Measurements from ENCODE around the gene PDE8A. TPM values are rescaled to one million over a fixed set of nuclear protein-coding genes. Genes with fewer than 3 reads are reported as not detected.

The PDE8A gene
- total and polyA plus RNA-seq, 10 of the 15 experiments (the other 5 are each of a cell fraction or from before 2014, with no cell fraction given) = 6.7 to 69.2 (median 27.2) TPM

Small RNAs within 50 kb of the gene (small RNA-seq; reads per million reads assigned to genes)
- gene AC044860.2 = not detected
- not detected for gene RNU6-339P
- gene RNU6-796P = not detected

Other genes starting within 250 kb of the PDE8A start
- 6.7 and 8.2 TPM in 2 replicates for gene ZNF592, start 233.3 kb upstream of the PDE8A start, total RNA-seq (2014; rRNA removed)
- gene ZNF592, start 233.3 kb upstream of the PDE8A start, total RNA-seq (2014; rRNA removed; fragmentation: Illumina TruSeq; extraction: Trizol) = 7.0 and 7.8 TPM in 2 replicates
- 20.3 and 23.7 TPM in 2 replicates for gene ZNF592, start 233.3 kb upstream of the PDE8A start, total RNA-seq (2021)
- 3.5 and 6.9 TPM in 2 replicates for gene ZNF592, start 233.3 kb upstream of the PDE8A start, polyA plus RNA-seq (2011; rRNA removed)
- gene ZNF592, start 233.3 kb upstream of the PDE8A start, polyA plus RNA-seq (2014; fragmentation: Illumina TruSeq; extraction: Trizol) = 10.9 and 14.4 TPM in 2 replicates
- 1 to 10 TPM in 1 of 2 experiments, under 1 TPM in 1; 0.95 to 1.3 TPM for gene ZNF592, start 233.3 kb upstream of the PDE8A start, polyA plus RNA-seq (2014; fragmentation: Nextera tagmentation; extraction: Ambion mirVana)
- 13.5 and 16.0 TPM in 2 replicates for gene ZNF592, start 233.3 kb upstream of the PDE8A start, polyA plus RNA-seq (2014; rRNA removed)
- 10 to 100 TPM in 1 of 2 experiments, 1 to 10 TPM in 1; 9.0 to 10.7 TPM for gene ZNF592, start 233.3 kb upstream of the PDE8A start, polyA plus RNA-seq (2016; fragmentation: Nextera tagmentation; extraction: Ambion mirVana)
- gene ALPK3, start 164.5 kb upstream of the PDE8A start, total RNA-seq (2014; rRNA removed) = under 0.01 TPM in 1 of 2 replicates, not detected in the other
- gene ALPK3, start 164.5 kb upstream of the PDE8A start, total RNA-seq (2014; rRNA removed; fragmentation: Illumina TruSeq; extraction: Trizol) = under 0.01 TPM in 1 of 2 replicates, not detected in the other
- 0.05 TPM in 2 replicates for gene ALPK3, start 164.5 kb upstream of the PDE8A start, total RNA-seq (2021)
- gene ALPK3, start 164.5 kb upstream of the PDE8A start, polyA plus RNA-seq (2011; rRNA removed) = not detected in 2 replicates
- gene ALPK3, start 164.5 kb upstream of the PDE8A start, polyA plus RNA-seq (2014; fragmentation: Illumina TruSeq; extraction: Trizol) = 0.01 TPM in 1 of 2 replicates, not detected in the other
- gene ALPK3, start 164.5 kb upstream of the PDE8A start, polyA plus RNA-seq (2014; fragmentation: Nextera tagmentation; extraction: Ambion mirVana) = not detected
- gene ALPK3, start 164.5 kb upstream of the PDE8A start, polyA plus RNA-seq (2014; rRNA removed) = 0.01 and 0.03 TPM in 2 replicates
- not detected for gene ALPK3, start 164.5 kb upstream of the PDE8A start, polyA plus RNA-seq (2016; fragmentation: Nextera tagmentation; extraction: Ambion mirVana)
- not detected in 2 replicates for gene SLC28A1, start 97.2 kb upstream of the PDE8A start, total RNA-seq (2014; rRNA removed)
- gene SLC28A1, start 97.2 kb upstream of the PDE8A start, total RNA-seq (2014; rRNA removed; fragmentation: Illumina TruSeq; extraction: Trizol) = not detected in 2 replicates
- not detected in 2 replicates for gene SLC28A1, start 97.2 kb upstream of the PDE8A start, total RNA-seq (2021)
- gene SLC28A1, start 97.2 kb upstream of the PDE8A start, polyA plus RNA-seq (2011; rRNA removed) = not detected in 2 replicates
- gene SLC28A1, start 97.2 kb upstream of the PDE8A start, polyA plus RNA-seq (2014; fragmentation: Illumina TruSeq; extraction: Trizol) = not detected in 2 replicates
- gene SLC28A1, start 97.2 kb upstream of the PDE8A start, polyA plus RNA-seq (2014; fragmentation: Nextera tagmentation; extraction: Ambion mirVana) = not detected
- not detected in 2 replicates for gene SLC28A1, start 97.2 kb upstream of the PDE8A start, polyA plus RNA-seq (2014; rRNA removed)
- gene SLC28A1, start 97.2 kb upstream of the PDE8A start, polyA plus RNA-seq (2016; fragmentation: Nextera tagmentation; extraction: Ambion mirVana) = not detected